ENCODE data around the gene TOX2. TPM values are rescaled to one million over a fixed set of nuclear protein-coding genes. Genes with fewer than 3 reads are reported as not detected.

Gene TOX2
- total and polyA plus RNA-seq, 10 donors = 1.1 to 6.4 (median 5.0) TPM

DNA sequence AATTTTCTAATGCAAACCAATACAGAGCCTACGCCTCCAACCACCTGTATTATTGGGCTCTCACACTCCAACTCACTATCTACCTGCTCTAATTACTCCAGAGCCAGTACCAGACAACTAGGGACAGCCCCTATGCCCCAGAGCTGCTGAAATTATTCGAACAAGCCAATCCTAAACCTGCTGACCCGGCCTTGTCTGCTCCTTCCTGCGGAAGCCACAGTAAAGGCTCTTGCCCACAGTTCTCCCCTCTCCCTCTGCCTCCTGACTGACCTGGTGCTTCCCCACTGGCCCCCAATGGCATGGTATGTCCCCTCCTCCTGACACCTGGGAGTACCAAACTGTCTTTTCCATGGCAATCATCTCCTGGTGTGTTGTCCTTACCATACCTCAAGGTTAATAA is 4.1 kb upstream of the TOX2 start:
- H3K27me3 ChIP-seq (replicated peaks in 1 of 7) = peaks cover 0 to 31% (median 19%) of the 10 kb centered on the region in 7 donors
- intact Hi-C loops (cut with DNase I; ENCODE audit: low total_unique reads) = no loop called here
- H3K9me3 ChIP-seq = peaks cover 0 to 48% (median 34%) of the 10 kb centered on the region in 8 donors
- H3K36me3 ChIP-seq = no peaks in the 10 kb centered on the region
- H3K27ac ChIP-seq = no peak overlapping the region
- no peak for TF ChIP-seq POLR2A (IDR thresholded peaks at IDR 0.05)
- no peak for TF ChIP-seq CTCF (IDR thresholded peaks at IDR 0.05 in 8 of 11, conservative IDR thresholded peaks at IDR 0.05 in 3 of 11)
- TF ChIP-seq POLR2AphosphoS5 (IDR thresholded peaks at IDR 0.05) = no peak
- no peak overlapping the region for H3K4me3 ChIP-seq
- DNase-seq = no peak
- 53 to 92% (median 72%) methylated on average over 3 to 4 of the region's 4 CpGs for WGBS, 5 donors
- peaks cover 2 to 16% (median 11%) of the 10 kb centered on the region in 6 donors for H3K4me1 ChIP-seq

- WGBS, 5 donors = 51 to 90% (median 68%) methylated on average over 2 of the region's 2 CpGs
- intact Hi-C loops (cut with DNase I; ENCODE audit: low total_unique reads) = no loop called here
Observed at GRCh38 chr20:43911066-43911465, 3.6 kb upstream of the TOX2 start.

DNA sequence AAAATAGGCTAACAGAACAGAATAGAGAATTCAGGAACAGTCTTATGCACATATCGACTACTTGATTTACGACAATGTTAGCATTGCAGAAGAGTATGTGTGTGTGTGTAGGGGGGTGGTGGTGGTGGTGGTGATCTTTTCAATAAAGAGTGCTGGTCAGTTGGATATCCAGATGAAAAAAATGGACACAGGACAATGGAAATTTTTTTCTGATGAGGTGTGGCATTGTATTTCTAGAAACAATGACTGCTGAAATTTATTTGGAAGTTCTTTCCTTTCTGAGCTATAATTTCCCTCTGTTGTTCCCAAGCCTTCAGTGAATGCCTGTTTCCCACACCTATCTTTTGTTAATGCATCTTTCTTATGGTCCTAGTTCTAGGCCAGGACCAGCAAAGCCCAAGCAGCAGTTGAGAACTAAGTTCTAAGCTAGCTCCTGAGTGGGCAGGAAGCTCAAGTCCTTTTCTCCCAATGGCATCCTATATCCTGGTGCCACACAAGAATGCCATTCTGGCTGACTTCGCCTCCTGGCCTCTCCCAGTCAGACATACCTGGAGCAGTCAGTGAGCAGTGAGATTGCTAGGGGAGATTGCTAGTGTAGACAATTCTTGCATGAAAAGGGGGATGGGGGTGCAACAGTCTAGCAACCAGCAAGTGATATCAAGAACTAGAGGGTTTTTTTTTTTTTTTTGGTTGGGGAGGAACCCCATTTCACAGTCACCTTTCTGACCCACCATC is 1.2 kb upstream of the TOX2 start:
- no peak for TF ChIP-seq POLR2AphosphoS5 (IDR thresholded peaks at IDR 0.05)
- no peak for TF ChIP-seq CTCF (IDR thresholded peaks at IDR 0.05 in 8 of 11, conservative IDR thresholded peaks at IDR 0.05 in 3 of 11)
- no peak for TF ChIP-seq POLR2A (IDR thresholded peaks at IDR 0.05)
- Histone ChIP-seq H3K4me1 (peaks cover 5 to 28% (median 17%) of the 10 kb centered on the region in 6 donors), H3K27ac (no peak overlapping the region), H3K9me3 (peaks cover 0 to 34% (median 18%) of the 10 kb centered on the region in 8 donors), H3K4me3 (no peak overlapping the region), H3K27me3 (replicated peaks in 1 of 7) (peaks cover 0 to 59% (median 37%) of the 10 kb centered on the region in 7 donors), H3K36me3 (no peaks in the 10 kb centered on the region)
- WGBS, 5 donors = 90 to 97% (median 94%) methylated on average over 3 of the region's 3 CpGs
- DNase-seq = no peak
- intact Hi-C loops (cut with DNase I; ENCODE audit: low total_unique reads) = no loop called here

More at GRCh38 chr20:43911066-43911465, 3.6 kb upstream of the TOX2 start:
- Histone ChIP-seq H3K36me3 (no peaks in the 10 kb centered on the region), H3K9me3 (peaks cover 0 to 48% (median 34%) of the 10 kb centered on the region in 8 donors), H3K4me1 (peaks cover 5 to 21% (median 15%) of the 10 kb centered on the region in 6 donors), H3K27ac (no peak overlapping the region), H3K27me3 (replicated peaks in 1 of 7) (peaks cover 0 to 36% (median 24%) of the 10 kb centered on the region in 7 donors), H3K4me3 (no peak overlapping the region)
- no peak for TF ChIP-seq POLR2AphosphoS5 (IDR thresholded peaks at IDR 0.05)
- TF ChIP-seq CTCF (IDR thresholded peaks at IDR 0.05 in 8 of 11, conservative IDR thresholded peaks at IDR 0.05 in 3 of 11) = no peak
- TF ChIP-seq POLR2A (IDR thresholded peaks at IDR 0.05) = no peak
- no peak for DNase-seq
